Right atrium auricular region (tissue), 2 donors: ENCODE data around the gene UNC5C. TPM values are rescaled to one million over a fixed set of nuclear protein-coding genes. Genes with fewer than 3 reads are reported as not detected.

Experiments
- DNase-seq: peaks from one replicate; pipeline ENCODE4 v3.0.0-alpha.2; 2019; ENCODE audit warnings: low spot score
- H3K27ac ChIP-seq, 2 donors: fragments of 200-600 bp; sonication (generic); 1 replicate in 1 of 2; 2 replicates in 1 of 2; pipeline ENCODE4 v1.5.1; 2016 to 2019
- H3K27me3 ChIP-seq, 2 donors: fragments of 200-600 bp; sonication (generic); one replicate each; pipeline versions ENCODE4 v1.5.1 to v1.6.0; 2017 to 2019
- H3K36me3 ChIP-seq: fragments of 200-600 bp; sonication (generic); one replicate; pipeline ENCODE4 v1.5.1; 2016
- H3K4me1 ChIP-seq, 2 donors: fragments of 200-600 bp; sonication (generic); one replicate each; pipeline versions ENCODE4 v1.5.1 to v1.6.0; 2017 to 2019
- H3K4me3 ChIP-seq, 2 donors: fragments of 200-600 bp; sonication (generic); 1 replicate in 1 of 2; 2 replicates in 1 of 2; pipeline ENCODE4 v1.5.1; 2017 to 2019; ENCODE audit warnings: mild to moderate bottlenecking in 1 of 2, moderate library complexity in 1 of 2
- H3K9me3 ChIP-seq, 2 donors: fragments of 200-600 bp; sonication (generic); one replicate each; pipeline ENCODE4 v1.5.1; 2019
- total RNA-seq, 2 donors: library from RNA; depleted of rRNA; stranded (reverse); fragments of >200 nt; gene quantifications; one replicate each; pipeline ENCODE4 v1.1.0, GENCODE V29; 2016
- TF ChIP-seq, protein P1 (sequence below), 2 donors: fragments of 200-600 bp; sonication (generic); IDR thresholded peaks; one replicate each; pipeline ENCODE4 v1.5.1; 2019; ENCODE audit warnings: antibody characterized with exemption in 2 of 2

The UNC5C gene
- total RNA-seq, 2 donors from 2014 or later, result 3.8 to 4.6 TPM

DNA sequence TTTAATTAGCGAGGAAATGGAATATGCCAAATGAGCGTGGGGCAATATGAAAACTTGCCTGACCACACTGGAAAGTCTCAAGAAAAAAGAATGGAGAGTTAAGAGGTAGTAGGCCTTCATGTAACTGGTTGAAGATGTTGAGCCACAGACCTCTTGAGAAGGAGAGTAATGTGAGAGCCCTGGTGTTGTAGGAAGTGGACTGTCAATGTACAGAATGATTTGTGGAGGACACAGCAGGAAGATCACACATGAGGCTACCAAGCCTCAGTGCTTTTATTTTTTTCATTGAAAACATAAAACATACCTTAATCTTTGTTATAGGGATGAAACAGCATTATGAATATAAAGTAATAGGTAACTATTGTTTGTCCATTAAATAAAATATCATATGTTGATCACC, 331.6 kb downstream of the UNC5C start:
- H3K4me3 ChIP-seq, result no peak overlapping the region
- H3K4me1 ChIP-seq, result peaks cover 0 to 5% of the 10 kb centered on the region in 2 donors
- H3K27ac ChIP-seq, result no peak overlapping the region
- TF ChIP-seq, protein P1, sequence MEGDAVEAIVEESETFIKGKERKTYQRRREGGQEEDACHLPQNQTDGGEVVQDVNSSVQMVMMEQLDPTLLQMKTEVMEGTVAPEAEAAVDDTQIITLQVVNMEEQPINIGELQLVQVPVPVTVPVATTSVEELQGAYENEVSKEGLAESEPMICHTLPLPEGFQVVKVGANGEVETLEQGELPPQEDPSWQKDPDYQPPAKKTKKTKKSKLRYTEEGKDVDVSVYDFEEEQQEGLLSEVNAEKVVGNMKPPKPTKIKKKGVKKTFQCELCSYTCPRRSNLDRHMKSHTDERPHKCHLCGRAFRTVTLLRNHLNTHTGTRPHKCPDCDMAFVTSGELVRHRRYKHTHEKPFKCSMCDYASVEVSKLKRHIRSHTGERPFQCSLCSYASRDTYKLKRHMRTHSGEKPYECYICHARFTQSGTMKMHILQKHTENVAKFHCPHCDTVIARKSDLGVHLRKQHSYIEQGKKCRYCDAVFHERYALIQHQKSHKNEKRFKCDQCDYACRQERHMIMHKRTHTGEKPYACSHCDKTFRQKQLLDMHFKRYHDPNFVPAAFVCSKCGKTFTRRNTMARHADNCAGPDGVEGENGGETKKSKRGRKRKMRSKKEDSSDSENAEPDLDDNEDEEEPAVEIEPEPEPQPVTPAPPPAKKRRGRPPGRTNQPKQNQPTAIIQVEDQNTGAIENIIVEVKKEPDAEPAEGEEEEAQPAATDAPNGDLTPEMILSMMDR (IDR thresholded peaks at IDR 0.05), result no peak
- no peaks in the 10 kb centered on the region for H3K9me3 ChIP-seq
- no peaks in the 10 kb centered on the region for H3K36me3 ChIP-seq
- DNase-seq, result no peak
- H3K27me3 ChIP-seq, result no peaks in the 10 kb centered on the region

GRCh38 chr4:95216636-95217035, 332.1 kb downstream of the UNC5C start:
- Histone ChIP-seq H3K9me3 (no peaks in the 10 kb centered on the region), H3K27ac (no peak overlapping the region), H3K36me3 (no peaks in the 10 kb centered on the region), H3K4me3 (no peak overlapping the region), H3K4me1 (peaks cover 0 to 5% of the 10 kb centered on the region in 2 donors), H3K27me3 (no peaks in the 10 kb centered on the region)
- no peak for DNase-seq
- TF ChIP-seq, protein P1 (IDR thresholded peaks at IDR 0.05), result no peak

DNA sequence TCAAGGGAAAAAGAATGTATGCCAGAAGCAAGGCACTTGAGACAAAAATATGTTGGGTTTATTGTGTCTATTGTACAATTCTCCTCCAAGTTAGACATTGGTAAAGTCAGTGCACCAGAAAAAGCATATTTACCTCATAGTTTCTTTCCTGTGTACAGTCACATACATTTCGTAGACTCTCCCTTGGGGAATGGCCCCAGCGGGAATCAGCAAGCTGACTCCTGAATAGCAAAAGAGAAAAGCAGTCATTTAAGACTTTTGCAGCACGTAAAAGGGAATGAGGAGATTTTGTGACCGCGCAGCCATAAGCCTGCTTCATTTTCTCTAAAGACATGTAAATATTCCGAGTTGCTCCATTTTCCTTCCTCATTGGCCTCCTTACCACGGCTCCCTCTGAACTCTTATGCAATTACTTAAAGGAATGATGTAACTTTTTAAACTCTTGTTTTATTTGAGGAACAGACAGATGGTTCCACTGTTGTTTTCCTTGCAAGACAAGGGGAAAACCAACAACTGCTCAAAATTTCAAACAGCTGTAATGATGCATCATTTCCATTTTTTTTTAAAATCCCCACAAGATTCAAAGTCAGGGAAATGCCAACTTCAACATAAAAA, 332.7 kb downstream of the UNC5C start:
- H3K9me3 ChIP-seq, result no peaks in the 10 kb centered on the region
- H3K27me3 ChIP-seq, result no peaks in the 10 kb centered on the region
- DNase-seq, result no peak
- no peaks in the 10 kb centered on the region for H3K36me3 ChIP-seq
- H3K4me1 ChIP-seq, result peaks cover 0 to 5% of the 10 kb centered on the region in 2 donors
- TF ChIP-seq, protein P1 (IDR thresholded peaks at IDR 0.05), result no peak
- H3K4me3 ChIP-seq, result no peak overlapping the region
- no peak overlapping the region for H3K27ac ChIP-seq

DNA sequence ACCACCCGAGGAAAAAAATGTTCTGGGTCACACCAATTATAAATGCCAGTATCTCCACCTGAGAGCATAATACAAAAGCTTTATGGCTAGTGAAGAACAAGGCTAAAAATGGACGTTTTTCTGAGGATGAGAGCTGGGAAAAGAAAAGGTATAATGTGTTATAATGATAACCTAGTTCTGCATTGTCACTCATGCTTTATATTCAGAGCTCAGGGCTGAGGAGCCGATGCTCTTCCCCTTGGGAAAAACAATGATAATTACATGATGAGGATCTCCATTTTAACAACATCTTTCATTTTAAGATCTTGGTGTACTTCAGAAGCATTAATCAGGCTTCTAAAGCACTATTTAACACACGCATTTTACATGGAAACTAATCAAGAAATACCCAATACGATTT, 333.7 kb downstream of the UNC5C start:
- H3K27ac ChIP-seq, result no peak overlapping the region
- H3K36me3 ChIP-seq, result no peaks in the 10 kb centered on the region
- TF ChIP-seq, protein P1 (IDR thresholded peaks at IDR 0.05), result no peak
- peaks cover 0 to 5% of the 10 kb centered on the region in 2 donors for H3K4me1 ChIP-seq
- H3K9me3 ChIP-seq, result no peaks in the 10 kb centered on the region
- no peaks in the 10 kb centered on the region for H3K27me3 ChIP-seq
- DNase-seq, result no peak
- H3K4me3 ChIP-seq, result no peak overlapping the region

- no peak for DNase-seq
- Histone ChIP-seq H3K27me3 (no peaks in the 10 kb centered on the region), H3K4me1 (peaks cover 0 to 5% of the 10 kb centered on the region in 2 donors), H3K36me3 (no peaks in the 10 kb centered on the region), H3K27ac (no peak overlapping the region), H3K4me3 (no peak overlapping the region), H3K9me3 (no peaks in the 10 kb centered on the region)
- TF ChIP-seq, protein P1 (IDR thresholded peaks at IDR 0.05), result no peak
Measured at GRCh38 chr4:95214408-95214807, 334.4 kb downstream of the UNC5C start.

DNA sequence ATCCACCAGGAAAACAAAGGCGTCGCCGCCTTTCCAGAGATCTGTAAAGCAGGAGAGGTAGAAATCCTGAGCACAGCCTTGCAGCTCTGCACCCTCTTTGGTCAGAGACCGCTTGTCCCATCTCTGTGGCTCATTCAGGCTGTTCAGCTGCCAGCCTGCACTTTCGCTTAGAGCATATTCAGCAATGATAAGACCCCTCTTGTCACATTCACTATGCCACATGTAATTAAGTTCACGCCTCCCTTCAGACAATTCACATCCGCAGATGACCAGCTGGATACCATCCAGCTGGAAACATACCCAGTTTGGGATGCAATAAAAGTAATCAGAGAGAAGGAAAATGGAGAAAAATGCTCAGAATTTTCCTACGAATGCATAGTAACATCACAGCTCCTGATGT, 335.4 kb downstream of the UNC5C start:
- peaks cover 0 to 5% of the 10 kb centered on the region in 2 donors for H3K4me1 ChIP-seq
- H3K4me3 ChIP-seq, result no peak overlapping the region
- H3K36me3 ChIP-seq, result no peaks in the 10 kb centered on the region
- DNase-seq, result no peak
- H3K27me3 ChIP-seq, result no peaks in the 10 kb centered on the region
- H3K27ac ChIP-seq, result no peak overlapping the region
- TF ChIP-seq, protein P1 (IDR thresholded peaks at IDR 0.05), result no peak
- no peaks in the 10 kb centered on the region for H3K9me3 ChIP-seq
